K562 (cell line): Measurements from ENCODE around the gene SLC25A20. TPM values are rescaled to one million over a fixed set of nuclear protein-coding genes. Genes with fewer than 3 reads are reported as not detected.

Experiments used
- CHAMP1 ChIP-seq: fragments of 450-650 bp; IDR thresholded peaks from 2 replicates; pipeline ENCODE4 v1.6.1; 2016; ENCODE audit warnings: mild to moderate bottlenecking
- EP400 ChIP-seq: fragments of 450-650 bp; IDR thresholded peaks from 2 replicates; pipeline ENCODE4 v1.6.1; 2017; ENCODE audit warnings: antibody characterized with exemption, mild to moderate bottlenecking, moderate library complexity
- HDAC8 ChIP-seq: fragments of 450-650 bp; IDR thresholded peaks from 2 replicates; pipeline ENCODE4 v1.6.1; 2016; ENCODE audit warnings: mild to moderate bottlenecking, missing genetic modification characterization, moderate library complexity, missing compliant biosample characterization
- HSF4 ChIP-seq: fragments of 250-450 bp; sonication (Bioruptor Pico); IDR thresholded peaks from 2 replicates; pipeline ENCODE4 v2.1.2; 2022; ENCODE audit warnings: mild to moderate bottlenecking, moderate library complexity, borderline replicate concordance
- MTF1 ChIP-seq: fragments of 250-450 bp; sonication (Bioruptor Pico); IDR thresholded peaks from 2 replicates; pipeline ENCODE4 v1.9.0; 2021; ENCODE audit warnings: moderate library complexity, mild to moderate bottlenecking, inconsistent platforms, borderline replicate concordance
- TFAM ChIP-seq: fragments of 250-450 bp; sonication (Bioruptor Pico); conservative IDR thresholded peaks from 2 replicates; pipeline ENCODE4 v1.5.0; 2021; ENCODE audit warnings: mild to moderate bottlenecking, moderate library complexity
- ZFP36 ChIP-seq: fragments of 150-350 bp; IDR thresholded peaks from 2 replicates; pipeline ENCODE4 v1.6.1; 2018; ENCODE audit warnings: low read length, low read depth; ENCODE audit not compliant: partially characterized antibody
- ZNF324 ChIP-seq: fragments of 250-450 bp; sonication (Bioruptor Pico); IDR thresholded peaks from 2 replicates; pipeline ENCODE4 v1.4.0; 2020; ENCODE audit warnings: mild to moderate bottlenecking
- polyA plus RNA-seq, 8 experiments: library from polyadenylated mRNA; depleted of rRNA in 4 of 8; stranded (reverse) in 5 of 8; unstranded in 3 of 8; fragments of >200 nt; fragmentation: Nextera tagmentation in 2 of 8; fragmentation: Illumina TruSeq in 1 of 8; extraction: Ambion mirVana in 2 of 8; extraction: Trizol in 1 of 8; gene quantifications; 2 replicates each; pipeline versions ENCODE4 v1.2.1 to v1.2.3, GENCODE V29; 2011 to 2014; ENCODE audit warnings: inconsistent platforms in 1 of 8, missing spikeins in 1 of 8
- total RNA-seq, 7 experiments: library from RNA; depleted of rRNA in 6 of 7; stranded (reverse); fragments of >200 nt in 6 of 7; fragmentation: Illumina TruSeq in 2 of 7; extraction: Trizol in 2 of 7; gene quantifications; 2 replicates each; pipeline versions ENCODE4 v1.2.1 to v1.2.3, GENCODE V29; 2011 to 2021; ENCODE audit warnings: low replicate concordance in 1 of 7
- TF ChIP-seq, protein P1 (sequence below): sonication (generic); formaldehyde crosslinking; IDR thresholded peaks from 2 replicates; pipeline ENCODE4 v1.8.0; 2022; ENCODE audit warnings: mild to moderate bottlenecking, missing genetic modification reagents
- TF ChIP-seq, protein P2 (sequence below): sonication (generic); formaldehyde crosslinking; IDR thresholded peaks from 2 replicates; pipeline ENCODE4 v1.8.0; 2022; ENCODE audit warnings: mild to moderate bottlenecking, missing genetic modification reagents, borderline replicate concordance

The SLC25A20 gene
- total and polyA plus RNA-seq, 9 of the 15 experiments (the other 6 are each of a cell fraction or from before 2014, with no cell fraction given): 14.3 to 48.1 (median 21.6) TPM

DNA sequence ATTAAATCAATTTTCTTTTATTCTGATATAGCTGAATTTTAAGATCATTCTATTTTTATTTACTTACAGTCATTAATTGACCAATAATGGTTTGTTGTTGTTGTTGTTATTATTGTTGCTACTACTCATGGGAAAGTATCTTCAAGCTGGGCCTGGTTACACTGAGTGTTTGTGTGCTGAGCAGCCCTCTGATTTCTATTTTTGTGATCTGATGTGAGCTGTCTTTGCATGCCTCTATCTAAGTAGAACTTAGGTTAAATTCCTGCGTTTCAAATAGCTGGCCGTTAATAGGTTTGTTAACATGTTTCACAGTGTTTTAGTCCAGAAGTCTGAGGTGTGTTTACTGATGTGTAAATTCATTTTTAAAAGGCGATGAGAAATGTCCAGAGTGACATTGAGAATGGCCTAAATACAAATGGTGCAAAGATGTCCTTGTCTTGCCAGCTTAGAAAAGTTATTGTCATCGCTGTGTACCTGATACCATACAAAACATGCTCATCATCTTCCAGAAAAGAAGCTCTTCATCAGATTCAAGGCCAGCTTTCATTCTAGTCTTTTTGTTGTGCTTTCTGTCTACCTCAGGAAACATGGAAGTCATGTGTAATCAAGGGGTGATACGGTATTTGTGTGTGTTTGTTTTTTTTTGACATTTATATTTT, 35.8 kb upstream of the SLC25A20 start (continued):
- TF ChIP-seq CHAMP1: no peak
- TF ChIP-seq HDAC8 (tag): no peak
- no peak for TF ChIP-seq ZFP36
- no peak for TF ChIP-seq HSF4 (CRISPR knock-in tag)
- TF ChIP-seq EP400: no peak
- TF ChIP-seq MTF1 (CRISPR knock-in tag): no peak
- TF ChIP-seq, protein P1, sequence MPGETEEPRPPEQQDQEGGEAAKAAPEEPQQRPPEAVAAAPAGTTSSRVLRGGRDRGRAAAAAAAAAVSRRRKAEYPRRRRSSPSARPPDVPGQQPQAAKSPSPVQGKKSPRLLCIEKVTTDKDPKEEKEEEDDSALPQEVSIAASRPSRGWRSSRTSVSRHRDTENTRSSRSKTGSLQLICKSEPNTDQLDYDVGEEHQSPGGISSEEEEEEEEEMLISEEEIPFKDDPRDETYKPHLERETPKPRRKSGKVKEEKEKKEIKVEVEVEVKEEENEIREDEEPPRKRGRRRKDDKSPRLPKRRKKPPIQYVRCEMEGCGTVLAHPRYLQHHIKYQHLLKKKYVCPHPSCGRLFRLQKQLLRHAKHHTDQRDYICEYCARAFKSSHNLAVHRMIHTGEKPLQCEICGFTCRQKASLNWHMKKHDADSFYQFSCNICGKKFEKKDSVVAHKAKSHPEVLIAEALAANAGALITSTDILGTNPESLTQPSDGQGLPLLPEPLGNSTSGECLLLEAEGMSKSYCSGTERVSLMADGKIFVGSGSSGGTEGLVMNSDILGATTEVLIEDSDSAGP (CRISPR knock-in tag): no peak
- TF ChIP-seq TFAM (CRISPR knock-in tag): no peak
- TF ChIP-seq ZNF324: no peak
- TF ChIP-seq, protein P2, sequence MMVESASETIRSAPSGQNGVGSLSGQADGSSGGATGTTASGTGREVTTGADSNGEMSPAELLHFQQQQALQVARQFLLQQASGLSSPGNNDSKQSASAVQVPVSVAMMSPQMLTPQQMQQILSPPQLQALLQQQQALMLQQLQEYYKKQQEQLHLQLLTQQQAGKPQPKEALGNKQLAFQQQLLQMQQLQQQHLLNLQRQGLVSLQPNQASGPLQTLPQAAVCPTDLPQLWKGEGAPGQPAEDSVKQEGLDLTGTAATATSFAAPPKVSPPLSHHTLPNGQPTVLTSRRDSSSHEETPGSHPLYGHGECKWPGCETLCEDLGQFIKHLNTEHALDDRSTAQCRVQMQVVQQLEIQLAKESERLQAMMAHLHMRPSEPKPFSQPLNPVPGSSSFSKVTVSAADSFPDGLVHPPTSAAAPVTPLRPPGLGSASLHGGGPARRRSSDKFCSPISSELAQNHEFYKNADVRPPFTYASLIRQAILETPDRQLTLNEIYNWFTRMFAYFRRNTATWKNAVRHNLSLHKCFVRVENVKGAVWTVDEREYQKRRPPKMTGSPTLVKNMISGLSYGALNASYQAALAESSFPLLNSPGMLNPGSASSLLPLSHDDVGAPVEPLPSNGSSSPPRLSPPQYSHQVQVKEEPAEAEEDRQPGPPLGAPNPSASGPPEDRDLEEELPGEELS (CRISPR knock-in tag): no peak
